HG02885 (cell line): ENCODE data around the gene KRTAP10-12.

ENCODE experiments used
- ATAC-seq: cut with Tn5 transposase; IDR thresholded peaks from one replicate; pipeline ENCODE4 v1.9.1; 2021; ENCODE audit warnings: mild to moderate bottlenecking; ENCODE audit not compliant: unreplicated experiment, poor library complexity

The KRTAP10-12 gene

GRCh38 chr21:44710294-44710665, 13.3 kb downstream of the KRTAP10-12 start:
- ATAC-seq: no peak

GRCh38 chr21:44710756-44711326, 13.9 kb downstream of the KRTAP10-12 start:
- ATAC-seq: no peak

- no peak for ATAC-seq
Observed at GRCh38 chr21:44711327-44712202, 14.6 kb downstream of the KRTAP10-12 start, which contains the start of gene TSPEAR. Gene TSPEAR, minus strand, starts transcription at chr21:44711572. Its CDS starts 58 bp downstream, at chr21:44711514.

- no peak for ATAC-seq
Observed at GRCh38 chr21:44712203-44713028, 15.4 kb downstream of the KRTAP10-12 start.

- no peak for ATAC-seq
Observed at GRCh38 chr21:44713130-44713529, 16.2 kb downstream of the KRTAP10-12 start.

GRCh38 chr21:44713846-44714245, 16.9 kb downstream of the KRTAP10-12 start:
- no peak for ATAC-seq

GRCh38 chr21:44714905-44715304, 17.9 kb downstream of the KRTAP10-12 start:
- no peak for ATAC-seq

GRCh38 chr21:44716984-44717383, 20.0 kb downstream of the KRTAP10-12 start:
- no peak for ATAC-seq

- ATAC-seq: no peak
Observed at GRCh38 chr21:44718093-44718492, 21.1 kb downstream of the KRTAP10-12 start.

DNA sequence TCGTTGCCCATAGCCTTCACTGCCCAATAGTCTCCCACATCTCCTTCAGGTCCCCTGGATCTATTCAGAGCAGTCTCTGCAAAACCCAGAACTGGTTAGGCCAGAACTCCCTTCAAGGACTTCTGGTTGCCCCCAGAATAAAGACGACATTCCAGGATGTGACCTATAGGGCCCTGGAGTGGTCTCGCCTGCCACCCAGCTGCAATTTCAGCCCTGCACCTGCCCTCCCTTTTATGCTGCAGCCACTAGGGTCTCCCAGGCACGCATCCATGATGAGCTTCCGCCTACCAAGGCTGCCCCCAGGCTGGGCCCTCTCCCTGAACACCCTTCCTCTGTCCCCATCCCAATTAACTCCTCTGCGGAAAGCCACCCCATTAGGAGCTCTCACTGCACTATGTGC, 21.6 kb downstream of the KRTAP10-12 start:
- ATAC-seq: no peak

GRCh38 chr21:44720170-44720569, 23.2 kb downstream of the KRTAP10-12 start:
- no peak for ATAC-seq

DNA sequence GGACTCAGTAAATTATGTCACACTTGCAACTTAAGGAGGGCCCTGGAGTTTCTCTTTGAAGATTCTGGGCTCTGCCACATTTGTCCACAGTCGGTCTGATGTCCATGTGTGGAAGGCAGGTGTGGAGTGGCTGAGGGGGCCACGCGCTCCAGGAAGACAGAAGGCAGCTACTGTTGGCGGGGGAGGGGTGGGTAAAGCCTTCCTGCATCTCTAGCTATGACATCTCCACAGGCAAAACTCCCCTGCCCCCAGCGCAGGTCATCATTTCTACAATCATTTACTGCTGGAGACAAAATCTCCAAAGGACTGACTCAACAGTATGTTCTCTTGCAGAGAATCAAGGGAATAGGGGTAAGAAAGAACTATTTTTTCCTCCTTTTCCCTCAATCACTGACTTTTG, 25.8 kb downstream of the KRTAP10-12 start:
- no peak for ATAC-seq

DNA sequence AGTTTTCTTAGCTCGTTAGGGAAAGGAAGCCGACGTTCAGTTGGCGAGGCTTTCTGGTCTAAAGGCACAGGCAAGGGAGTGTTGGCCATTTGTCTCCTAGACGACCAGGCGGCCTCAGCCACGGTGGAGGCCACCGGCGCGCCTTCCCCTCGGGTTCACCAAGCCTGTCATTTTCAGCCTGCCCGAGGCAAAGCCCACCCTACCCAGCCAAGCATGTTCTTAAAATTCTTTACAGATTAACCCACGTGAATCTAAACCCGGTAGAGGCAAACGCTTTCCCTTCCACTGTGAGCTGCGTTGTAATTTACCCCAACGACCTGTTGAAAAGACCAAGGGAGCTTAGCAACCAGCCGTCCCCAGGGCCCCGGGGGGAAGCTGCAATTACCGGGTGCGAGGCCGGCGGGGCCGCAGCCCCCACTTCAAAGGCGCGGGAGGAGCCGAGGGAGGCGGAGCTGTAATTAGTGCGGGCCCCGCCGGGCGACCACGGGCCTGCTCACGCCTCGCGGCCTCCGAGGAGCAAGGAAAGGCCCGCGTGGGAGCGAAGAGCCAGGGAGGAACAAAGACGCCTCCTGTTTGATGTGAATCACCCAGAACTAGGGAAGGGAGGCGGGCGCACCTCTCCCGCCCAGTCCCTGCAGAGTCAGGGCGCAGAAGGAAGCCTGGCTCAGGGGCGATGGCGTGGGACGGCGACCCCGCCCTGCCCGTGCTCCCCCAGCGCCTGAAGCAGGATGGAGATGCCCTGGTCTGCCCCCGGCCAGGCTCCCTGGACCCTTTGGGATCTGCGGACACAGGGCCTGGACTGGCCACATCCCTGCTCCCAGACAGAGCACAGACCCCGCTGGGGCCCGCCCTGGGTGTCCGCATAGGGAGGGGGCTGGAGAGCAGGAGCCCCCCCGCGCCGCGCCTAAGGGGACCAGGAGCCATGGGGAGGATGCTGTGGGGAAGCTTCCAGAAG, 26.5 kb downstream of the KRTAP10-12 start:
- no peak for ATAC-seq

GRCh38 chr21:44724196-44724595, 27.2 kb downstream of the KRTAP10-12 start:
- ATAC-seq: no peak

DNA sequence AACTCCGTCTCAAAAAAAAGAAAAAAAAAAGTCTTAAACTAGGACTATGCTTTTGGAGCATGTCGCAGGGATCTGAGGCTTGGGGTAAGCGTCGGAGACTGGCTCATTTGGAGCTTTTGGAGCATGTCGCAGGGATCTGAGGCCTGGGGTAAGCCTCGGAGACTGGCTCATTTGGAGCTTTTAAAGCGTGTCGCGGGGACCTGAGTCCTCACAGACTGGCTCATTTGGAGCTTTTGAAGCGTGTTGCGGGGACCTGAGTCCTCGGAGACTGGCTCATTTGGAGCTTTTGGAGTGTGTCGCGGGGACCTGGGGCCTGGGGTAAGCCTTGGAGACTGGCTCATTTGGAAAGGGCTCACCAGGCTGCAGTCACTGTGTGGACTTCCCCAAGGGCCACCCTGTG, 28.0 kb downstream of the KRTAP10-12 start:
- no peak for ATAC-seq

GRCh38 chr21:44726826-44727225, 29.9 kb downstream of the KRTAP10-12 start:
- no peak for ATAC-seq

DNA sequence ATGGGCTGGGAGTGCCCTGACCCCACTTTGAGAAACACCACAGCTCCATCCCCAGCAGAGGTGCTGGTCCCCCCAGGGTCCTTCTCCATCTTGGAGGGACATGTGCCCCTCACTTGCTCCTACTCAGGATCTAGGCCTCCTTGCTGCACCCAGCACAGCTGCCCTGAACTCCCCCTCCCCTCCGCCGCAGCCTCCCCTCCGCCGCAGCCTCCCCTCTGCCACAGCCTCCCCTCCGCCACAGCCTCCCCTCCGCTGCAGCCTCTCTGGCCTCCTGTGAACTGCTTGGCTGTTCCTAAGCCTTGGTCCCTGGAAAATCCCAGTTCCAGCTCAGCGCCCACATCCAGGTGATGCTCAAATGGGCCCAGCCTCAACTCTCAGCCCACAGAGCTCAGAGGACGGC, 30.3 kb downstream of the KRTAP10-12 start:
- ATAC-seq: no peak

DNA sequence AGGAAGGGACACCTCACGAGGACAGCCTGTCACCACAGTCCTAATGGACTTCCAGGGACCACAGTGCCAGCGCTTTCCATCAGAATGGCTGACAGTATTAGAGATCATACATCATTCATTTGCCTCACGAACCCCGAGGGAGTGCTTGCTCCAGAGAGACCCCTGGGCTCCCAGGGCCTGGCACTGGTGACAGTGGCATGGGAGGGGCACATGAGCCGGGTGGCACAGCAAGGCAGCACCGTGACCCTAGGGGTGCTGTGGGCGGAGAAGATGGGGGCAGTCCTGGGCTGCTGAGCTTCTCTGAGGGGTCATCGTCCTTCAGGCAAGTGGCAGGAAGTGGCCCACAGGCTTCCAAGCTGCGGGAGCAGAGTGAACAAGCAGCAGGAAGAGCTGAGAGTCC, 30.8 kb downstream of the KRTAP10-12 start:
- no peak for ATAC-seq

DNA sequence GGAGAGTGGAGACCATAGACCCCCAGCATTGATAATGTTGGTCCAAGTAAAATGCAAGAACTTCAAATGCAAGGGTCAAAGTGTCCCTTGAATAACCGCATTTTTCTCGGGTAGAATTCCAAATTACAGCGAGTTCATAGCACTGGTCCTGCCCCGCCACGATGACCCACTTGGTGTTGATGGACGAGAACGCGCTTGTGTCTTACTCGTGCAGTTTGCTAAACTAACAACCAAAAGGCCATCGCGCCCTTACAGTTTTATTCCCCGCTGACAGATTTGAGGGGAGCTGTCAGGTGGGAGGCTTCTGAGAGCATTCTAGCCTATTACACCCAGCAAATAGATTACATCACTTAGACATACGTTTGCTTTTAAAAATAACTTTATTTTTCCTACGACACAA, 31.7 kb downstream of the KRTAP10-12 start:
- no peak for ATAC-seq
